GM12874 (cell line): ENCODE results near the gene MAVS.

ENCODE experiments used
- CTCF ChIP-seq: IDR thresholded peaks from 2 replicates; pipeline ENCODE4 v1.5.1; 2011; ENCODE audit warnings: low read depth, mild to moderate bottlenecking, control low read depth, low read length, moderate library complexity; ENCODE audit not compliant: insufficient read depth

The MAVS gene

GRCh38 chr20:3823881-3824280, 22.8 kb upstream of the MAVS start:
- TF ChIP-seq CTCF: no peak

DNA sequence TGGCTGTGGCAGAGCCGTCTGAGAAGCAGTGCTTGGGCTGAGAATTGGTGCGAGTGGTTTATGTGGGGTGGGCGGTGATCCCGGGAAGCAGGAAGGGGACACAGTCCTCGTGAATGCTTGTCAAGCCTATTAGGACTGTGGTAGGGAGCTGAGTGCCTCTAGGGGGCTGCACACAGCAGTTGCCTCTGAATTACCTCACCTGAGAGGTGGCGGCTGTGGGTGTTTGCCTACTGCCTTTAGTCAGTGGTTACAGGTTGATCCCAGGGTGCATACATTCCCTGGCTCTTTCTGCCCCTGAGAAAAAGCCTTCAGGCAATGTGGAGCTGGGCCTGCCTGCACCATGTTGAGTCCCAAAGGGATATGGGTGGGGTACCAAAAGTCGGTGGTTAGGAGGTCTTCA, 21.1 kb upstream of the MAVS start:
- TF ChIP-seq CTCF: no peak

- TF ChIP-seq CTCF: no peak
Observed at GRCh38 chr20:3826420-3826819, 20.2 kb upstream of the MAVS start.

DNA sequence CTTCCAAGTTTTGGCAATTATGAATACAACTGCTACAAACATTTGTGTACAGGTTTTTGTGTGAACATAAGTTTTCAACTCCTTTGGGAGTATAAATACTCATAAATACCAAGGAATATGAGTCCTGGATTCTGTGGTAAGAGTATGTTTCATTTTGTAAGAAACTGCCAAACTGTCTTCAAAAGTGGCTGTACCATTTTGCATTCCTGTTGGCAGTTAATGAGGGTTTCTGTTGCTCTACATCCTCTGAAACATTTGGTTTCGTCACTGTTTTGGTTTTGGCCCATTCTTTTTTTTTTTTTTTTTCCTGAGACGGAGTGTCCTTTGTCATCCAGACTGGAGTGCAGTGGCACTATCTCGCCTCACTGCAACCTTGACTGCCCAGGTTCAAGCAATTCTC, 17.8 kb upstream of the MAVS start:
- TF ChIP-seq CTCF: no peak

- no peak for TF ChIP-seq CTCF
Observed at GRCh38 chr20:3836132-3836531, 10.5 kb upstream of the MAVS start.

DNA sequence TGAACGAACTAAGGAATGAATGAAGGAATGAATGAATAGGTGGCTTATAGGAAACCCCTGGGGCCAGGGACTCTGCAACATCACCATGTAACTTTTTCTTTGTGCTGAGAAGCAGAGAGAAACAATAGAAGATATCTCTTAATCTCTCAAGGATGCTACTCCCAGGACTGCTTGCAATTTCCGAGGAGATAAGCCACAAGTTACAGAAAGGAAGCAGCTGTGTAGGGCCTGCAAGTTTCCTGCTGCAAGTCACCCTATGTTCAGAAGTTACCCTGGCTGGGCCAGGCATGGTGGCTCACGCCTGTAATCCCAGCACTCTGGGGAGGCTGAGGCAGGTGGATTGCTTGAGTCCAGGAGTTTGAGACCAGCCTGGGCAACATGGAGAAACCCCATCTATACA, 7.3 kb upstream of the MAVS start:
- TF ChIP-seq CTCF: no peak

DNA sequence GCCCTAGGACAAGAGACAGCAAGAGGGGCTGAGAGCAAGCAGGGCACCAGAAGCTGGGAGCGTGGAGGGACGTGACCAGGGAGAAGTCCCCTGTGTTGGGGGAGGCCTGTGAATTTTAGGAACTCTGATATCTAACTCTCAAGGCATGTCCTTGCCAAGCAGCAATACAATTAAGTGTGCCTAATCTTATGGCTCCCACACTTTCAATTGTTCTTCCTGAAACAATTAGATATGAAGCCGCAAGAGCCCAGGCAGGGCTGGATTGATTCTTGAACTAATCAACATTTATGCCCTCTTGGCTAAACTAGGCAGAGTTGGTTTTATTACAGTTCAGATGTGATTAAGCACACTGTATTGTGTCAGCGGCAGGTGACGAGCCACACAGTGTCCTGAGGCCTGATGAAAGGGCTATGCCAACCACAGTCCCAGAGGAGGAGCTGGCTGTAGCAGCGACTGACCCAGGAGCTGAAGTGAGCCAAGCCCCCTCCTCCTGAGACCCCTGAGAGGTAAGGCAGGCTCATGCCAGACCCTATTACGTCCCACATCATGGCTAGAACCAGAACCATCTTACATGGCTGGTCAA, 4.2 kb upstream of the MAVS start:
- TF ChIP-seq CTCF: no peak

GRCh38 chr20:3843490-3843889, 3.1 kb upstream of the MAVS start:
- no peak for TF ChIP-seq CTCF
